Activated CD4-positive, alpha-beta T cell treated with anti-CD3 and anti-CD28 coated beads, Interleukin-2, Interleukin-6, amounts not matched to agents 100 ng/mL and 50 ng/mL, durations not matched to agents 16 hours and 8 hours (primary cell): ENCODE data around the gene ZNF451.

Experiments used
- DNase-seq: peaks from one replicate; pipeline ENCODE4 v3.0.0-alpha.2; 2020

The ZNF451 gene

GRCh38 chr6:57162516-57162915, 72.5 kb downstream of the ZNF451 start:
- no peak for DNase-seq

- DNase-seq: no peak
These were observed 74.0 kb downstream of the ZNF451 start for GRCh38 chr6:57163956-57164355.

GRCh38 chr6:57165080-57165479, 75.1 kb downstream of the ZNF451 start:
- no peak for DNase-seq

GRCh38 chr6:57172136-57173055, 82.4 kb downstream of the ZNF451 start, which contains the start of gene BAG2:
BAG2 (plus strand) TSS chr6:57172326; CDS start chr6:57172698, 372 bp downstream.
- DNase-seq: peak; percentile 95

GRCh38 chr6:57173056-57173885, 83.3 kb downstream of the ZNF451 start:
- DNase-seq: peak; percentile 48

GRCh38 chr6:57173886-57174510, 84.0 kb downstream of the ZNF451 start:
- peak; percentile 12 for DNase-seq

- no peak for DNase-seq
These were observed 84.5 kb downstream of the ZNF451 start for GRCh38 chr6:57174511-57174907.

- DNase-seq: no peak
These were observed 87.7 kb downstream of the ZNF451 start for GRCh38 chr6:57177545-57178265.

- no peak for DNase-seq
These were observed 90.6 kb downstream of the ZNF451 start for GRCh38 chr6:57180596-57180995.

GRCh38 chr6:57182017-57182432, 92.0 kb downstream of the ZNF451 start:
- no peak for DNase-seq

- DNase-seq: no peak
These were observed 93.3 kb downstream of the ZNF451 start for GRCh38 chr6:57183336-57183735.

- no peak for DNase-seq
These were observed 100.2 kb downstream of the ZNF451 start for GRCh38 chr6:57190140-57190539.

- DNase-seq: no peak
These were observed 103.2 kb downstream of the ZNF451 start for GRCh38 chr6:57193177-57193576.

- DNase-seq: no peak
These were observed 105.5 kb downstream of the ZNF451 start for GRCh38 chr6:57195457-57195856.

GRCh38 chr6:57198926-57199636, 109.1 kb downstream of the ZNF451 start:
- DNase-seq: no peak

- DNase-seq: no peak
These were observed 111.7 kb downstream of the ZNF451 start for GRCh38 chr6:57201718-57202117.

GRCh38 chr6:57205550-57206328, 115.8 kb downstream of the ZNF451 start:
- DNase-seq: no peak

- DNase-seq: peak; percentile 23
These were observed 117.2 kb downstream of the ZNF451 start for GRCh38 chr6:57207141-57207540.

GRCh38 chr6:57207872-57208271, 117.9 kb downstream of the ZNF451 start:
- peak; percentile 37 for DNase-seq

GRCh38 chr6:57209030-57209429, 119.0 kb downstream of the ZNF451 start:
- DNase-seq: no peak

GRCh38 chr6:57210060-57210459, 120.1 kb downstream of the ZNF451 start:
- DNase-seq: no peak
